Measurements from ENCODE around the gene CCDC57.
"Not testable (repeated sequence)": the region's sequence is repeated elsewhere in the genome, so short reads cannot be mapped to it uniquely, and the experiment has no call there.

The CCDC57 gene

GRCh38 chr17:82221341-82221902 is 8.8 kb upstream of the CCDC57 start:
- no peak for DNase-seq

- no peak for DNase-seq
Observed at GRCh38 chr17:82219753-82220709, 7.4 kb upstream of the CCDC57 start.

DNA sequence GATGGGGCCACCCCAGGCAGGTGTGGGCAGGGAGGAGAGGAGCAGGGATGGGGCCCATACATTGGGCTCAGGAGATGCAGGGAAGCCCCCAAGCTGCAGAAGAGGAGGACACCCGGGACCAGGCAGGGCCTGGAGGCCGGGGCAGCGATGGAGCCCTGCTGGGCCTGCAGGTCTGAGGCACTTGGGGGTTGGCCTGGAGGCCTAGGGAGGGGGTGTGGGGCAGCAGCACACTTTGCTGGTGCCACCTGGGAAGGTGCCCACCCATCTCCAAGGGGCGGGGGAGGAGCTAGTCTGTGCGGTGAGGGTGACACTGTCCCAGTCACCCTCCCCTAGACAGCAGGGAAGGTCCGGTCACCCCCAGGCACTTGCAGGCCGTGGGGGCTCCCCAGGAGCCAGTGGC is 6.4 kb upstream of the CCDC57 start:
- no peak for DNase-seq

DNA sequence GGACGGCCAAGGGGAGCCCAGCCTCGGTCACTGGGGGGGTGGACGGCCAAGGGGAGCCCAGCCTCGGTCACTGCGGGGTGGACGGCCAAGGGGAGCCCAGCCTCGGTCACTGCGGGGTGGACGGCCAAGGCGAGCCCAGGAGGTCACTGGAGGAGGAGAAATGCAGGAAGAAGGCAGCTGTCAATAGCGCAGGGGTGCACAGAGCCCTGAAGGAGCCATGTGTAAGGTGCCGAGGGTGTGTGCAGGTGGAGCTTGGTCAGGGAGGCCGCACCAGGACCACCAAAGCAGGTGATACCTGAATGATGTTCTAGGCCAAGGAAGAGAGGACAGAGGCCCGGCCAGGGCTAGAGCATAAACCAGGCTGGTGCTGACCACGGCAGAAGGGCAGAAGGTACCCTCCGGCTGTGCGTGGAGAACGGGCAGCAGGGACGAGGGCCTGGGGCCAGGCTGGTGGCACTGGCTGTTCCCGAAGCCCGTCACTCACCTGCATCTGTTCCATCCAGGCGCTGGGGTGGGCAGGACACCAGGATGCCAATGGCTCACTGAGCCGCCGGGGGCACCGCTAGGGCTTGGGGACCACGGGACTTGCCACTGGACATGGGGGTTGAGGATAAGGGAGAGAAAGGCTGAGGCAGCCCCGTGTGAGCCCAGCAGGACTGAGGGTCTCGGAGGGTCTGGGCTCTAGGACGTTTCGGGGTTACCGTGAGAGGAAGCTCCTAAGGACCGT is 5.9 kb upstream of the CCDC57 start:
- no peak for DNase-seq

- peak; percentile 63 to 64 for DNase-seq
Observed at GRCh38 chr17:82217530-82218204, 5.0 kb upstream of the CCDC57 start.

- peak in 1 of 2 donors; percentile 15 for DNase-seq
Observed at GRCh38 chr17:82217120-82217529, 4.5 kb upstream of the CCDC57 start.

GRCh38 chr17:82216301-82217119 is 3.9 kb upstream of the CCDC57 start:
- peak; percentile 96 to 99 for DNase-seq

DNA sequence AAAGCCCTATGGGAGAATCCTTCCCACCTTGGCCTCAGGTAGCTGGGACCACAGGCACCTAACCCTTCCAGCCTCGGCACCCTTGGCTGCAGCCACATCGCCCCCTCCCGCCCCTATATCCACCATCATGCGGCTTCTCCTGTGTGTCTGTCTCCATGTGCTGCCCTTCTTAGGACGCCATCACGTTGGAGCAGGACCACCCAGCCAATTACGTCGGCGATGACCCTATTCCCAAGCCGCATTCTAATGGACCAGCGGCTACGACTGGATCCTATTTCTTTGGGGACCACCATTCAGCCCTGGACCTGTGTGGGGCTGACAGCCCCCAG is 3.3 kb upstream of the CCDC57 start:
- no peak for DNase-seq

DNA sequence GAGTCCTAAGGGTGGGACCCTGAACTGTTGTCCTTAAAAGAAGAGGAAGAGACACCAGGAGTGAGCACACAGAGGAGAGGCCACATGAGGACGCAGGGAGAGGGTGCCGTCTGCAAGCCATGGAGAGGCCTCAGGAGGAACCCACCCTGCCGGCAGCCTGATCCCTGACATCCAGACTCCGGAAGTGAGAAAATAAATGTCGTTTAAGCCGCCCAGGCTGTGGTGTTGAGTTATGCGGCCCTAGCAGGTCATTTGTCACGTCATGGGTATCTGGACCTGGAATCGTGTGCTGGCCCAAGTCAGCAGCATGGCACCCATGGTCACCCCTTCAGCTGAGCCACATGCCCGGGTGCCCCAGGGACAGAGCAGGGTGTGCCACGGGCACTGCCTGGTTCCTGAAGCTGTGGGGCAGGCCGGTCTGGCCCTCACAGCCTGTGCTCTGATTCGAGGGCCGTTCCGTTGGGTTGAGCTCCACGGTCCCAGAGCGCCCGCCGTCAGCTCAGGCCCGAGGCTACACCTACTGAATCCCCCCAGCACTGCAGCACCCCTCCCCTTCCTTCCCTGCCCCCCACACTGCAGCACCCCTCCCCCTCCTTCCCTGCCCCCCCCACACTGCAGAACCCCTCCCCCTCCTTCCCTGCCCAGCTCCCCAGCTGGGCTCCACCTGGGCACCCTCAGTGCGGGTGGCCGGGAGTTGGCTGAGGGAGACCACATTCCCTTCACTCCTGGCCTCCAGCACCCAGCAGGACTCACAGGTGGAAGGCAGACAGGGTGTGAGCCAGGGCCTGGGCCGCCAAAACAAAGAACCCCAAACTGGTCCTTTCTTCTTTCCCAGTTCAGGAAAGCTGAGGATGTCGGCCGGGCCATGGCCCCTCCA is 2.7 kb upstream of the CCDC57 start:
- peak; percentile 30 to 58 for DNase-seq

DNA sequence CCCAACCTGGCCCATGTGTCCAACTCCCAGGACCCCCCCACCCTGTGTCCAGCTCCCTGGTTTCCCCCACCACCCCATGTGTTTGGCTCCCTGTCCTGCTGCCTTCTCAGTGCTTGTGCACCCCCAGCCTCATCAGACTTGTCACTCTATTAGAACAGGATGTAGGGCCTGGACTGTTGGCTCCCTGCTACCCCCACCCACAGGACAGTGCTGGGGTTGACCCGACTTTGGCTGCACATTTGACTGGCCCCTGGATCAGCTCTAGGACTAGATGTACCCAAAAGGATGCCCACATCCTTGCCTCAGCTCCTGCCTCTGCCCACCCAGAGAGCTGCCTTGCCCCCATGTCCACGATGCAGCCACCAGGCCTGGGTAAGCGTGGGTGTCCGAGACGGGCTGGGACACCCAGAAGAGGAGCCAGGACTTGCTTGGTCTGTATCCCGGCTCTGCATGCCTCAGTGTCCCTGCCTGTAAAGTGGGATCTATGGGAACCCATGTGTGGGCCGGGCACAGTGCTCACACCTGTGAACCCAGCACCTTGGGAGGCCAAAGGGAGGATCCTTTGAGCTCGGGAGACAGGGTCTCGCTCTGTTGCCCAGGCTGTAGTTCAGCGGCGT is 1.5 kb upstream of the CCDC57 start:
- DNase-seq = no peak

DNA sequence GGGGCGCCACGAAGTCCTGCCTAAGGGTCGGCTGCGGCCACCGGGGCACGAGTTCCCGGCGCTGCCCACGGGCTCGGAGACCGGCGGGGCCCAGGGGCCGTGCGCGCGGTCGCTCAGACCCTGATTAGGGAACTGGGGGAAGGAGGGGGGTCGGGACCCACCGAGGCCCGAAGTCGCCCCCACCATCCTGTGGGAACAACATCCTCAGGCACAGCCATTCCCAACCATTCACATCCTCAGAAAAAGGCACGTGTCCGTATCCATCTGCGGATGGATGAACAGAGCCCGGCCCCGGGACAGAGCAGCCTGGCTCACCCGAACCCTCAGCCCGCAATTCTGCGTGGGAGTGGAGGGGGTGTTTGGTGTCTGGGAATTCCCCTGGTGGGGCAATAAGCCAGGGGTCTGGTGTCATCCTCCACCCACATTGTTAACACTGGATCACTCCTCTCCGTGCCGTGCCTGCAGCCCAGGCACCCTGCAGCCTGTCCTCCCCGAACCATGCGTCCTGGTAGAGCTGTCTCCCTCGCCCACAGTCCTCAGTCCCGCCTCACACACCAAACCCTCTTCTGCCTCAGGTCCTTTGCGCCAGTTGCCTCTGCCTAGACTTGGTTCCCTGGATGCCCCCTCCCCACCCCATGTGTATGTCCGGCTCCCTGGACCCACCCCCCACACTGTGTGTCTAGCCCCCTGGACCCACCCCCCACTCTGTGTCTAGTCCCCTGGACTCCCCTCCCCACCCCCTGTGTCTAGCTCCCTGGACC is 789 bp upstream of the CCDC57 start:
- peak; percentile 98 to 100 for DNase-seq

DNA sequence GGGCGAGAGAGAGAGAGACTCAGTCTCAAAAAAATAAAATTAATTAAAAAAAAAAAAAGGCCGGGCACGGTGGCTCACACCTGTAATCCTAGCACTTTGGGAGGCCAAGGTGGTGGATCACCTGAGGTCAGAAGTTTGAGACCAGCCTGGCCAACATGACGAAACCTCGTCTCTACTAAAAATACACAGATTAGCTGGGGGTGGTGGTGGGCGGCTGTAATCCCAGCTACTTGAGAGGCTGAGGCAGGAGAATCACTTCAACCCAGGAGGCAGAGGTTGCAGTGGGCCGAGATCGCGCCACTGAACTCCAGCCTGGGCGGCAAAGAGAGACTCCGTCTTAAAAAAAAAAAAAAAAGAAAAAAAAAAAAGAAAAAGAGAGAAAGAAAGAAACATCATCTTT is 2.0 kb downstream of the CCDC57 start:
- not testable (repeated sequence) for DNase-seq

GRCh38 chr17:82205720-82206508 is 6.7 kb downstream of the CCDC57 start:
- DNase-seq = peak; percentile 72 to 82

DNA sequence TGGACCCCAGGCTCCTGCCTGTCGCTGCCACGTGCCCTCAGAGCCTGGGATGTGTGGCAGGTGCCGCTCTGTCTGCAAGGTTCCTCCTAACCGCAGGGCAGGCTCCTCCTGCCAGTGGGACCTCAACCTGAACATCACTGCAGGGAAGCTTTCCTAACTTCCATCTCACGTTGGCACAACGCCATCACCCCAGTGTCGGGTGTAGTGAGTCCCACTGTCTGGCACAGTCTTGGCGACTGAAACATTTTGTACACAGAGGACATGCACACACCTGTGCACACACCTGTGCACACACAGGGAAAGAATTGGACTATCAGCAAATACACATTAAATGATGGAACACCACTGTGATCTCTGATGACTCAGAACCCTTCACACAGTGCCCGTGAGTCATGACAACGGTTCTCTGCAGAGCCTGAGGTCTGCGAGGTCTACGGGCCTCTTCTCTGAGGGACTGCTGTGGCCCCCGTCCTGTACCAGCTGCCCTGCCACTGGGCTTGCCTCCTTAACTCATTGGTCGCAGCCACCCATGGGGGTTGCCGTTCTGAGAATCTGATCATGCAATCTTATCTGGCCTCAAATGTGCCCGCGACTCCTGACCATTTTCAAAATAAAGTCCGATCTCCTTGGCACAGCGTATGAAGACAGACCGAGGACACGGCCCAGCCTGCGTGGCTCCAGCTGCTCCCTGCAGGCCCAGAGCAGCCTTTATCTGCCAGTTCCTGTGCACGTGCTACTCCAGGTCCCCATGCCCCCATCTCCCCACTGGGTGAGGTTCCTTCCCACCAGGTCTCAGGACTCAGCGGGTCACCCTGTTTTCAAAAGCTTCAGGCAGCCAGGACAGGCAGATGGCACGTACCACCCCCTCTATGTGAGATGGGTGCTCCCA is 7.6 kb downstream of the CCDC57 start:
- no peak for DNase-seq

DNA sequence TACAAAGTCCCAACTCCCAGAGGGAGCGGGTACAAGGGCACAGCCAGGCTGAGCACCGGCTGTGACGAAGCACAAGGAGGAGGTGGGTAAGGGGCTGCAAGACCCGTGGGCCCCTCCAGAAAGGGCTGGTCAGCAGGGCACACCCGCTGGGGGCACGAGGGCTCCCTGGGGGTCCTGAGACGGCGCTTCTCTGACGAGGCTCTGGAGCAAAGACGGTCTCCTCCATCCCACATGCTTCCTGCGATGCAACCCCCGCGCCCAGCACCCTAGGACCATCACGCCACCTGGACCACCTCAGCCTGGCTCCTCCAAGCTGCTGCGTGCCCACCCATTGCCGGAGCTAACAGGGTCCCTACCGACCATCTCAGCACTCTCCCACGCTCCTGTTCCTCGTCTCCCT is 8.7 kb downstream of the CCDC57 start:
- no peak for DNase-seq

DNA sequence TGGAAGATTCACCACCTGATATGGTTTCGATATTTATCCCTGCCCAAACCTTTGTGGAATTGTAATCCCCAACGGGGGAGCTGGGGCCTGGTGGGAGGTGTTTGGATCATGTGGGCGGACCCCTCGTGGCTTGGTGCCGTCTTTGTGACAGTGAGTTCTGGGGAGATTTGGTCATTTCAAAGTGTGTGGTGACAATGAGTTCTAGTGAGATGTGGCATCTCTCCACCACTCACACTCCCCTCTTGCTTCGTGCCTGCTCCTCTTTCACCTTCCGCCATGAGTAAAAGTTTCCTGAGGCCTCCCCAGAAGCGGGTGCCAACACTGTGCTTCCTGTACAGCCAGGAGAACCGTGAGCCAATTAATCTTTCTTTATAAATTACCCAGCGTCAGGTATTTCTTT is 9.7 kb downstream of the CCDC57 start:
- no peak for DNase-seq

- DNase-seq = no peak
Observed at GRCh38 chr17:82201498-82201910, 11.1 kb downstream of the CCDC57 start.
